CD4-positive, alpha-beta T cell treated with Interferon gamma for 1 hour (primary cell): ENCODE measurements around the gene PLEKHO2.

Source experiments
- DNase-seq: peaks from one replicate; pipeline ENCODE4 v3.0.0-alpha.2; 2020

The PLEKHO2 gene

GRCh38 chr15:64895285-64896065, 53.8 kb downstream of the PLEKHO2 start:
- DNase-seq = peak; percentile 45

GRCh38 chr15:64896371-64897069, 54.8 kb downstream of the PLEKHO2 start:
- no peak for DNase-seq

GRCh38 chr15:64897345-64897985, 55.8 kb downstream of the PLEKHO2 start:
- peak; percentile 46 for DNase-seq

GRCh38 chr15:64898406-64898805, 56.7 kb downstream of the PLEKHO2 start:
- DNase-seq = no peak

- DNase-seq = no peak
These were observed 59.4 kb downstream of the PLEKHO2 start for GRCh38 chr15:64901141-64901540.

- DNase-seq = no peak
These were observed 60.2 kb downstream of the PLEKHO2 start for GRCh38 chr15:64901914-64902313.

GRCh38 chr15:64902863-64903262, 61.1 kb downstream of the PLEKHO2 start:
- DNase-seq = no peak

- no peak for DNase-seq
These were observed 61.7 kb downstream of the PLEKHO2 start for GRCh38 chr15:64903326-64903950.

- DNase-seq = no peak
These were observed 62.5 kb downstream of the PLEKHO2 start for GRCh38 chr15:64904189-64904588.

GRCh38 chr15:64905119-64905831, 63.6 kb downstream of the PLEKHO2 start:
- peak; percentile 76 for DNase-seq

GRCh38 chr15:64905941-64906340, 64.2 kb downstream of the PLEKHO2 start:
- no peak for DNase-seq

GRCh38 chr15:64906402-64906801, 64.7 kb downstream of the PLEKHO2 start:
- no peak for DNase-seq

GRCh38 chr15:64907991-64908390, 66.3 kb downstream of the PLEKHO2 start:
- DNase-seq = no peak

- DNase-seq = no peak
These were observed 67.8 kb downstream of the PLEKHO2 start for GRCh38 chr15:64909546-64909945.

- no peak for DNase-seq
These were observed 69.8 kb downstream of the PLEKHO2 start, which contains the start of gene ANKDD1A for GRCh38 chr15:64911311-64912186. Gene ANKDD1A, plus strand, starts transcription at chr15:64911902. Its CDS starts 29 bp downstream, at chr15:64911931.

- no peak for DNase-seq
These were observed 70.9 kb downstream of the PLEKHO2 start for GRCh38 chr15:64912379-64913325.

- DNase-seq = no peak
These were observed 74.0 kb downstream of the PLEKHO2 start for GRCh38 chr15:64915518-64916227.

GRCh38 chr15:64916365-64916764, 74.7 kb downstream of the PLEKHO2 start:
- DNase-seq = no peak

GRCh38 chr15:64917211-64917610, 75.5 kb downstream of the PLEKHO2 start:
- DNase-seq = no peak
